ENCODE measurements around the gene C14orf119.
"Not testable (repeated sequence)": the region's sequence is repeated elsewhere in the genome, so short reads cannot be mapped to it uniquely, and the experiment has no call there.

The C14orf119 gene

DNA sequence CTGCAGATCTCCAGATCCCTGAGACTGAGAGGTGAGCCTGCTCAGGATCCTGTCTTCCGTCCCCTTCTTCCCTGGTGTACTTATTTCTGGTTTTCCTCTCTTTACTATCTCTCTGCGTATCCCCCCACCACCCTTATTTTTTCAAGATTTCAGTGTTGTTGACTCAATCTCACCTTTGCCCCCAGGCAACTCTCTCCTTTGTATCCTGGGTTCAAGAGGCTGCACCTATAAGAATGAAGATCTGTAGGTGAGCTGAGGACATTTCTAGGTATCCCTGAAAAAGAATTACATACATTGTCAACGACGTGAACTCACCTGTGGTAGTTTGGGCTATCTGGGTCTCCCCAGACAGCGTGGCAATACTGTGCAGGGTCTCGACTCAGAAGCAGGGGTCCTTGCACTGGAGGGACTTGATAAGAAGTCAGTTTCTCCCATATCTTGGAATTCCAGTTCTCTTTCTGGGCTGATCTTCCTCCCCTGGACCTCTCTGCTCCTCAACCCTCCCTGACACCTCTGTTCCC lies 8.8 kb downstream of the C14orf119 start:
- H3K4me3 ChIP-seq (ENCODE audit: low read depth, low read length), result no peak overlapping the region
- DNase-seq (ENCODE audit: low read depth), result no peak
- no peak for TF ChIP-seq CTCF (IDR thresholded peaks at IDR 0.05; ENCODE audit: control insufficient read depth, extremely low read depth, insufficient read depth)

DNA sequence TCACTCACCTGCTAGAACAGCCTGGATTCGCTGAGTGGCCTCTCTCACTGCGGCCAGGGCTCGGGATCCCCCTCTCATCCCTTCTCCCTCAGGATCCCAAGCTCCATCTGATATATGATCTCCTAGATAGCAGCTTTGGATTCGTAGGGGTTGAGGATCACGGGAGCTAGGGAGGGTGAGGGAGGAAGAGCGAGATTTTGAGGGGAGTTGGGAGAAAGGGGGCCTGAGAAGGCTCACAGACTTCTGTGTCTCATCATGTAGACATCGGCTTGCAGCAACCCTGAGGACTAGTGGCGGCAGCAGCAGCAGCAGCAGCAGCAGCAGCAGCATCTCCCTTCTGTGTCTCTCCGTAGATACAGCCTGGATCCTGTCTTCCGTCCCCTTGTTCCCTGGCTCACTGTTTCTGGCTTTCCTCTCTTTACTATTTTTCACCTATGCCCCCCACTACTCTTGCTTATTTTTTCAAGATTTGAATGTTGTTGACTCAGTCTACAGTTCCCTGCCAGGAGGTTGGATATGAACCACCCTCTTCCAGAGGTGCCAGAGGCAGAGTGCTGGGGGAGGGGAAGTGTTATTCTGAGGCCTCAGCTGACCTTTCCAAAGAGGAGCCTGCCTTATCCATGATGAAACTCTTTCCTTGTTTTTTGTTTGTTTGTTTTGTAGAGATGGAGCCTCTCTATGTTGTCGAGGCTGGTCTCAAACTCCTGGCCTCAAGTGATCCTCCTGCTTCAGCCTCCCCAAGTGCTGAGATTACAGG lies 9.5 kb downstream of the C14orf119 start, which contains the start of gene CIROP:
Gene CIROP, minus strand, starts transcription at position 399 of the 757 bp plus-strand sequence. Its CDS starts 69 bp downstream, at position 330.
- no peak for TF ChIP-seq CTCF (IDR thresholded peaks at IDR 0.05; ENCODE audit: control insufficient read depth, extremely low read depth, insufficient read depth)
- H3K4me3 ChIP-seq (ENCODE audit: low read depth, low read length), result no peak within 1 kb of the TSS
- no peak for DNase-seq (ENCODE audit: low read depth)

DNA sequence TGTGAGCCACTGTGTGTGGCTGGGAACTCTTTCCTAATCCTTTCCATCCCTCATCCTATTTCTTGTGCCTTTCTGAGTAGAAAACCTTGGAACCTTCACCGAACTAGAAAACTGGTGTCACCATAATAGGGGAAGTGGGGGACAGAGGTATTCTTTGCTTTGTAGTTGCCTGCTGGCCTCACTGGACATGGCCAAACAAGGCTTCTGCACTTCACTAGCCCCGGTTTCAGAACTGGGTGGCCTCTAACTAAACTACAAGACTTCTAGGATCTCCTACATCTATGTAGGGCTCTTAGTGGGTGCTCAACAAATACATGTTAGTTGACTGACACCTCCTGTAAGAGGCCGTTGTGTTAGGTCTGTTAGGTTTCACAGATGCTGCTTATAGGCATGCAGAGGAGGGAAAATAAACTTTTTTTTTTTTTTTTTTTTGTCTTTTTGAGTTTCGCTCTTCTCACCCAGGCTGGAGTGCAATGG lies 10.1 kb downstream of the C14orf119 start:
- no peak for TF ChIP-seq CTCF (IDR thresholded peaks at IDR 0.05; ENCODE audit: control insufficient read depth, extremely low read depth, insufficient read depth)
- no peak for DNase-seq (ENCODE audit: low read depth)
- no peak overlapping the region for H3K4me3 ChIP-seq (ENCODE audit: low read depth, low read length)

GRCh38 chr14:23106747-23107045 lies 11.4 kb downstream of the C14orf119 start:
- no peak for DNase-seq (ENCODE audit: low read depth)
- TF ChIP-seq CTCF (IDR thresholded peaks at IDR 0.05; ENCODE audit: control insufficient read depth, extremely low read depth, insufficient read depth), result no peak
- H3K4me3 ChIP-seq (ENCODE audit: low read depth, low read length), result no peak overlapping the region

- not testable (repeated sequence) for DNase-seq (ENCODE audit: low read depth); H3K4me3 ChIP-seq (ENCODE audit: low read depth, low read length)
These were observed 12.3 kb downstream of the C14orf119 start for GRCh38 chr14:23107620-23108019.

DNA sequence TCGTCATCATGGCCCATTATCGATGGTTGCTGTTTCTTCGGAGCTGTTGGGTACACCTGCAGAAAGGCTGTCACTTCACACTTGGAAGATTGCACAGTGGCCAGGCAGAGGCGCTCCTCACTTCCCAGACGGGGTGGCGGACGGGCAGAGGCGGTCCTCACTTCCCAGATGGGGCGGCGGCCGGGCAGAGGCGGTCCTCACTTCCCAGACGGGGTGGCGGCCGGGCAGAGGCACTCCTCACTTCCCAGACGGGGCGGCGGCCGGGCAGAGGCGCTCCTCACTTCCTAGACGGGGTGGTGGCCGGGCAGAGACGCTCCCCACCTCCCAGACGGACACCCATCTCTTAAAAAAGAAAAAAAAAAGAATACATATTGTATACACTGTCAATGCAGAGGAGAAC lies 12.9 kb downstream of the C14orf119 start:
- not testable (repeated sequence) for H3K4me3 ChIP-seq (ENCODE audit: low read depth, low read length); DNase-seq (ENCODE audit: low read depth)

GRCh38 chr14:23109769-23110168 lies 14.5 kb downstream of the C14orf119 start:
- H3K4me3 ChIP-seq (ENCODE audit: low read depth, low read length), result no peak overlapping the region
- no peak for TF ChIP-seq CTCF (IDR thresholded peaks at IDR 0.05; ENCODE audit: control insufficient read depth, extremely low read depth, insufficient read depth)
- DNase-seq (ENCODE audit: low read depth), result no peak

Measured in LNCaP clone FGC (cell line).